Neural progenitor cell (in vitro differentiated cells): Measurements from ENCODE around the gene PTPRN2. TPM values are rescaled to one million over a fixed set of nuclear protein-coding genes. Genes with fewer than 3 reads are reported as not detected.

Source experiments
- DNase-seq: peaks from one replicate; pipeline ENCODE4 v3.0.0-alpha.2; 2016; ENCODE audit warnings: low spot score
- H2AFZ ChIP-seq: fragments of 200-600 bp; sonication (generic); replicated peaks from 2 replicates; pipeline ENCODE4 v1.6.1; 2016; ENCODE audit warnings: antibody characterized with exemption
- H3F3A ChIP-seq: fragments of 200-600 bp; sonication (generic); 2 replicates; pipeline ENCODE4 v1.6.1; 2016; ENCODE audit warnings: antibody characterized with exemption, low read depth
- H3K27ac ChIP-seq: fragments of 200-600 bp; sonication (generic); 2 replicates; pipeline ENCODE4 v1.5.1; 2016; ENCODE audit warnings: mild to moderate bottlenecking
- H3K27me3 ChIP-seq: fragments of 200-600 bp; sonication (generic); 2 replicates; pipeline ENCODE4 v1.6.1; 2016; ENCODE audit warnings: mild to moderate bottlenecking, moderate library complexity
- H3K36me3 ChIP-seq: fragments of 200-600 bp; sonication (generic); 2 replicates; pipeline ENCODE4 v1.5.1; 2016
- H3K4me1 ChIP-seq: fragments of 200-600 bp; sonication (generic); 2 replicates; pipeline ENCODE4 v1.6.1; 2016; ENCODE audit warnings: mixed run types
- H3K4me2 ChIP-seq: fragments of 200-600 bp; sonication (generic); 2 replicates; pipeline ENCODE4 v1.6.1; 2016
- H3K4me3 ChIP-seq: fragments of 200-600 bp; sonication (generic); 2 replicates; pipeline ENCODE4 v1.5.1; 2016
- H3K79me2 ChIP-seq: fragments of 200-600 bp; sonication (generic); 2 replicates; pipeline ENCODE4 v1.6.1; 2016; ENCODE audit warnings: low read depth
- H3K9ac ChIP-seq: fragments of 200-600 bp; sonication (generic); 2 replicates; pipeline ENCODE4 v1.6.1; 2016
- H3K9me3 ChIP-seq: fragments of 200-600 bp; sonication (generic); 2 replicates; pipeline ENCODE4 v1.5.1; 2016; ENCODE audit warnings: low read depth
- H4K20me1 ChIP-seq: fragments of 200-600 bp; sonication (generic); 2 replicates; pipeline ENCODE4 v1.6.1; 2016; ENCODE audit warnings: low read depth
- H3K27ac Mint-ChIP-seq: 3 replicates; pipeline ENCODE4 v1.8.0; 2021; ENCODE audit warnings: mixed read lengths
- H3K27me3 Mint-ChIP-seq: 2 replicates; pipeline ENCODE4 v1.8.0; 2022; ENCODE audit warnings: low read depth, mild to moderate bottlenecking, inconsistent platforms, moderate library complexity, mixed read lengths; ENCODE audit not compliant: insufficient read depth
- H3K36me3 Mint-ChIP-seq: 3 replicates; pipeline ENCODE4 v1.8.0; 2021; ENCODE audit warnings: mixed read lengths
- H3K4me1 Mint-ChIP-seq: 3 replicates; pipeline ENCODE4 v1.8.0; 2021; ENCODE audit warnings: mixed read lengths
- H3K4me3 Mint-ChIP-seq: 3 replicates; pipeline ENCODE4 v1.8.0; 2021; ENCODE audit warnings: mild to moderate bottlenecking, moderate library complexity, mixed read lengths
- H3K9me3 Mint-ChIP-seq: 3 replicates; pipeline ENCODE4 v1.8.0; 2020; ENCODE audit warnings: mixed read lengths
- CTCF ChIP-seq: fragments of 200-600 bp; sonication (generic); IDR thresholded peaks from 2 replicates; pipeline ENCODE4 v1.5.1; 2017; ENCODE audit warnings: antibody characterized with exemption, mild to moderate bottlenecking
- EZH2 ChIP-seq: fragments of 200-600 bp; sonication (generic); IDR thresholded peaks from 2 replicates; pipeline ENCODE4 v1.6.1; 2017; ENCODE audit warnings: antibody characterized with exemption, mild to moderate bottlenecking, moderate library complexity
- EZH2phosphoT487 ChIP-seq: fragments of 200-600 bp; sonication (generic); IDR thresholded peaks from 2 replicates; pipeline ENCODE4 v1.6.1; 2017; ENCODE audit warnings: antibody characterized with exemption
- total RNA-seq: library from RNA; depleted of rRNA; stranded (reverse); fragments of >200 nt; gene quantifications from 2 replicates; pipeline ENCODE4 v1.2.3, GENCODE V29; 2015; ENCODE audit warnings: low replicate concordance

Gene PTPRN2
- total RNA-seq, 1 donor from 2014 or later: 3.0 TPM

DNA sequence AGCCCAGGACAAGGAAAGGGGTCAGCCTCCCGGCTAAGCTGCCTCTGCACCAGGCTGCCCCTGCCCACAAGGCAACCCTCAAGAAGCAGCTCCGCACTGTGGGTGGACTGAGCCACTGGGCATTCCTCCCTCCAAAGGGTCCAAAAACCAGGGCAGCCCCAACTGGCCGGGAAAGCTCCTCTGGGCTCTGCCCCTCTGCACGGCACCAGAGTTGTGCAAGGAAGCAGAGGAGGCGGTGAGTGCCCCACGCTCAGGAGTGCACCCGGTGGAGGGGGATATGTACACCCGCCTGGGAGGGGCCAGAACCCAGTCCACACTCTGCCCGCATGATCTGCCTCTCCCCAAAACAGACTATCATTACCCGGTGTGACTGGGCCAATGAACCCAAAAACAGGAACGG is 43.8 kb downstream of the PTPRN2 start:
- Histone ChIP-seq H3K4me2 (no peak overlapping the region), H3K27ac (no peak overlapping the region), H3K36me3 (no peaks in the 10 kb centered on the region), H3K4me1 (peaks cover under 1% of the 10 kb centered on the region), H3F3A (no peaks in the 10 kb centered on the region), H3K27me3 (no peaks in the 10 kb centered on the region), H3K9ac (no peak overlapping the region), H3K79me2 (no peaks in the 10 kb centered on the region), H4K20me1 (no peaks in the 10 kb centered on the region), H2AFZ (no peak overlapping the region), H3K9me3 (no peaks in the 10 kb centered on the region), H3K4me3 (no peak overlapping the region)
- Mint-ChIP-seq H3K4me3 (no peak overlapping the region), H3K27ac (no peak overlapping the region), H3K9me3 (no peaks in the 10 kb centered on the region), H3K4me1 (no peaks in the 10 kb centered on the region), H3K27me3 (peaks cover 2% of the 10 kb centered on the region), H3K36me3 (no peaks in the 10 kb centered on the region)
- TF ChIP-seq CTCF (no peak), EZH2 (no peak), EZH2phosphoT487 (no peak)
- no peak for DNase-seq

DNA sequence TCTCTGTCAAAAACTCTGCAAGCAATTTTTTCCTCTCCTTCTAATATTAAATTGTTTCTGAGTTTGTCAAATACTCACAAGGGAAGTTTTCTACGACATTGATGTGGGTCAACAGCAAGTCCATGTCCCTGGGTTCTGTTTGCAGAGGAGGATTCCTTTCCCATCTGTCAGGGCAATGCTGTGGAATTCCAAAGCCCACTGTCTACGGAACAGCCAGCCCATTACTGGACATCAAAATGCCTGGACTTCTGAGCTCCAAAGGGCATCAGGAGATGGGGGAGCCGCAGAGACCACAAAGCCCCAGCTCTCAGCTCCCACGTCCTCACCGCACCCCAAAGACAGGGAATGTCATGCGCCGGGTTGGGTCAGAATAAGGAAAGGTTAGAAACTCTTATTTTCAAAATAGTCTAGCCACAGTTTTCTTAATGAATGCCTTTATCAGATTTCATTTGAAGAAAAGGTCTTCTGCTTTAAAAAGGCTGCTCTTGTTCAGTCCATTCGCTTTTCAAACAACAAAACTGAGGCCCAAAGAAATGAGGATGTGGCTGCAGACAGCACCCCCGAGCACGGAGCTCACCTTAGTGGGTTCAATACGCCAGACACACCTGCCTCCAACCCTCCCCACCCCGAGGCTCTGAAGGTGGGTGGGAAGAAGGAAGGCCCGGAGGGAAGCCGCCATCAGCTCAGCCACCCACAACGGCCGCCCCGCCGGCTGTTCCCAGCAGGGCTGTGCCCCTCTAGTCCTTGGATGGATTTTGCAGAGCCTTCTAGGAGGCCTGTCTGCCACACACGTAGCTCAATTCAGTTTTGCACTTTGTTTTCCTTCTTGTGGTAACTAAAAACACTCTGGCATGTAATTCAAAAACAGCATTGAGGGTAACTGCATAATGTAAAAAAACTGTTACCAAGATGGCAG is 44.7 kb downstream of the PTPRN2 start:
- TF ChIP-seq EZH2 (no peak), CTCF (no peak), EZH2phosphoT487 (no peak)
- Histone ChIP-seq H3F3A (no peaks in the 10 kb centered on the region), H3K4me1 (no peaks in the 10 kb centered on the region), H3K9me3 (no peaks in the 10 kb centered on the region), H3K27ac (no peak overlapping the region), H4K20me1 (no peaks in the 10 kb centered on the region), H3K79me2 (no peaks in the 10 kb centered on the region), H3K27me3 (no peaks in the 10 kb centered on the region), H3K4me2 (no peak overlapping the region), H3K36me3 (no peaks in the 10 kb centered on the region), H3K4me3 (no peak overlapping the region), H3K9ac (no peak overlapping the region), H2AFZ (no peak overlapping the region)
- Mint-ChIP-seq H3K27me3 (no peaks in the 10 kb centered on the region), H3K9me3 (no peaks in the 10 kb centered on the region), H3K4me3 (no peak overlapping the region), H3K4me1 (no peaks in the 10 kb centered on the region), H3K27ac (no peak overlapping the region), H3K36me3 (no peaks in the 10 kb centered on the region)
- DNase-seq: no peak

GRCh38 chr7:158541346-158542010 is 46.1 kb downstream of the PTPRN2 start:
- H3K4me3 Mint-ChIP-seq: no peak overlapping the region

More at GRCh38 chr7:158541346-158542010, 46.1 kb downstream of the PTPRN2 start:
- no peak for DNase-seq
- H3K4me2 ChIP-seq: no peak overlapping the region
- H3K79me2 ChIP-seq: no peaks in the 10 kb centered on the region
- H3K4me3 ChIP-seq: no peak overlapping the region
- Mint-ChIP-seq H3K27me3 (no peaks in the 10 kb centered on the region), H3K9me3 (no peaks in the 10 kb centered on the region), H3K27ac (peak overlapping the region; percentile 85), H3K36me3 (no peaks in the 10 kb centered on the region), H3K4me1 (peaks cover 2% of the 10 kb centered on the region)
- H3K27ac ChIP-seq: no peak overlapping the region
- H3K9ac ChIP-seq: no peak overlapping the region
- H4K20me1 ChIP-seq: no peaks in the 10 kb centered on the region
- no peaks in the 10 kb centered on the region for H3K4me1 ChIP-seq
- no peak for TF ChIP-seq CTCF
- no peak for TF ChIP-seq EZH2
- TF ChIP-seq EZH2phosphoT487: no peak
- H3K9me3 ChIP-seq: no peaks in the 10 kb centered on the region
- no peaks in the 10 kb centered on the region for H3K27me3 ChIP-seq
- no peaks in the 10 kb centered on the region for H3K36me3 ChIP-seq
- no peak overlapping the region for H2AFZ ChIP-seq
- no peaks in the 10 kb centered on the region for H3F3A ChIP-seq
